Activated CD8-positive, alpha-beta T cell treated with anti-CD3 and anti-CD28 coated beads for 36 hours (primary cell): ENCODE results near the gene BNIP1. TPM values are rescaled to one million over a fixed set of nuclear protein-coding genes. Genes with fewer than 3 reads are reported as not detected.

Experiments used
- ATAC-seq: fragments of 200-7000 bp; cut with Tn5 transposase; one replicate; pipeline ENCODE4 v1.10.0; 2021; ENCODE audit warnings: mild to moderate bottlenecking, moderate library complexity
- CTCF ChIA-PET: fragments of 350-600 bp; sonication (Branson Sonifier 250); formaldehyde crosslinking; loops from one replicate; lab custom pipeline; 2021; ENCODE audit warnings: antibody characterized with exemption; lab: Charles Lee
- POLR2A ChIA-PET: fragments of 350-600 bp; sonication (Branson Sonifier 250); formaldehyde crosslinking; loops from one replicate; lab custom pipeline; 2021; ENCODE audit warnings: antibody characterized with exemption; lab: Charles Lee
- DNase-seq: peaks from one replicate; pipeline ENCODE4 v3.0.0-alpha.2; 2020
- H3K27ac Mint-ChIP-seq: one replicate; pipeline ENCODE4 v1.8.0; 2021; ENCODE audit warnings: mild to moderate bottlenecking, mixed read lengths
- H3K27me3 Mint-ChIP-seq: one replicate; pipeline ENCODE4 v1.8.0; 2021; ENCODE audit warnings: mixed read lengths
- H3K36me3 Mint-ChIP-seq: one replicate; pipeline ENCODE4 v1.8.0; 2021; ENCODE audit warnings: low read depth, mixed read lengths
- H3K4me1 Mint-ChIP-seq: one replicate; pipeline ENCODE4 v1.8.0; 2021; ENCODE audit warnings: low read depth, mixed read lengths
- H3K4me3 Mint-ChIP-seq: one replicate; pipeline ENCODE4 v1.8.0; 2021; ENCODE audit warnings: mild to moderate bottlenecking, moderate library complexity, mixed read lengths
- H3K9me3 Mint-ChIP-seq: one replicate; pipeline ENCODE4 v1.8.0; 2021; ENCODE audit warnings: mixed read lengths
- CTCF ChIP-seq: fragments of 200-600 bp; IDR thresholded peaks from one replicate; pipeline ENCODE4 v1.8.0; 2022; ENCODE audit warnings: antibody characterized with exemption, mild to moderate bottlenecking
- intact Hi-C: fragments of 100-400 bp; cut with micrococcal nuclease; formaldehyde crosslinking; loops from one replicate; pipeline ENCODE4 v1.10.0; 2022
- total RNA-seq, 2 experiments: library from RNA; stranded (reverse); gene quantifications; one replicate each; pipeline ENCODE4 v1.2.3, GENCODE V29; 2021

Gene BNIP1
- total RNA-seq, 2 experiments from 2014 or later: 23.5 to 25.2 TPM

GRCh38 chr5:173138707-173139106 is 5.6 kb upstream of the BNIP1 start:
- H3K27me3 Mint-ChIP-seq: no peaks in the 10 kb centered on the region
- ATAC-seq: no peak
- H3K4me1 Mint-ChIP-seq: no peaks in the 10 kb centered on the region
- intact Hi-C loops: no loop called here
- no peak for DNase-seq
- POLR2A ChIA-PET: interaction anchor here (1.2 to 1.4 kb wide), 2 partner anchors 84 to 153 kb away, joined by 3 read pairs; no protein-coding TSS in a partner anchor
- H3K27ac Mint-ChIP-seq: no peak overlapping the region
- no peak overlapping the region for H3K4me3 Mint-ChIP-seq
- no peaks in the 10 kb centered on the region for H3K36me3 Mint-ChIP-seq
- CTCF ChIA-PET: interaction anchor here (0.7 to 1.8 kb wide), 4 partner anchors 122 to 422 kb away, joined by 3 to 8 read pairs (median 3); partner anchors contain the start of gene RPL26L1
- TF ChIP-seq CTCF: no peak
- no peaks in the 10 kb centered on the region for H3K9me3 Mint-ChIP-seq

GRCh38 chr5:173139631-173140030 is 4.7 kb upstream of the BNIP1 start:
- no peak for TF ChIP-seq CTCF
- peaks cover 5% of the 10 kb centered on the region for H3K4me1 Mint-ChIP-seq

GRCh38 chr5:173140769-173141168 is 3.6 kb upstream of the BNIP1 start:
- ChIA-PET CTCF (interaction anchor here (0.9 to 1.8 kb wide), 3 partner anchors 9 to 156 kb away, joined by 3 to 8 read pairs (median 3); no protein-coding TSS in a partner anchor), POLR2A (interaction anchor here (0.8 to 1.4 kb wide), 2 partner anchors 26 to 157 kb away, joined by 3 to 5 read pairs; partner anchors contain the start of gene ATP6V0E1)
- Mint-ChIP-seq H3K36me3 (peaks cover 5% of the 10 kb centered on the region), H3K9me3 (no peaks in the 10 kb centered on the region), H3K27me3 (no peaks in the 10 kb centered on the region), H3K4me1 (peaks cover 12% of the 10 kb centered on the region), H3K4me3 (no peak overlapping the region), H3K27ac (no peak overlapping the region)
- TF ChIP-seq CTCF: no peak
- intact Hi-C loops: loop anchor here (5.0 kb wide), 1 partner anchor 83 kb away; the partner anchor contains the start of gene CREBRF
- DNase-seq (no peak), ATAC-seq (no peak)

More at GRCh38 chr5:173139631-173140030, 4.7 kb upstream of the BNIP1 start:
- DNase-seq: no peak
- Mint-ChIP-seq H3K9me3 (no peaks in the 10 kb centered on the region), H3K27ac (no peak overlapping the region), H3K27me3 (no peaks in the 10 kb centered on the region), H3K4me3 (no peak overlapping the region), H3K36me3 (peaks cover under 1% of the 10 kb centered on the region)
- ChIA-PET POLR2A (interaction anchor here (1.2 to 1.4 kb wide), 2 partner anchors 85 to 154 kb away, joined by 3 read pairs; no protein-coding TSS in a partner anchor), CTCF (interaction anchor here (0.6 to 1.8 kb wide), 5 partner anchors 153 to 425 kb away, joined by 3 to 8 read pairs (median 3); partner anchors contain the start of gene RPL26L1)
- intact Hi-C loops: loop anchor here (5.0 kb wide), 1 partner anchor 82 kb away; the partner anchor contains the start of gene CREBRF
- ATAC-seq: no peak

GRCh38 chr5:173143567-173143966 is 764 bp upstream of the BNIP1 start:
- DNase-seq (no peak), ATAC-seq (no peak)
- Mint-ChIP-seq H3K4me3 (no peak overlapping the region), H3K27me3 (no peaks in the 10 kb centered on the region), H3K27ac (no peak overlapping the region), H3K4me1 (peaks cover 16% of the 10 kb centered on the region), H3K36me3 (peaks cover 11% of the 10 kb centered on the region), H3K9me3 (no peaks in the 10 kb centered on the region)
- TF ChIP-seq CTCF: no peak
- intact Hi-C loops: loop anchor here (5.0 kb wide), 1 partner anchor 86 kb away; the partner anchor contains the start of gene CREBRF
- POLR2A ChIA-PET: interaction anchor here (2.6 kb wide), 1 partner anchor 160 kb away, joined by 24 read pairs; the partner anchor contains the start of gene ATP6V0E1
- CTCF ChIA-PET: interaction anchor here (0.8 to 2.5 kb wide), 4 partner anchors 8 to 159 kb away, joined by 3 to 14 read pairs (median 7); partner anchors contain the start of gene ATP6V0E1

GRCh38 chr5:173148354-173148753 is 4.0 kb downstream of the BNIP1 start:
- ChIA-PET POLR2A (no interaction called here), CTCF (no interaction called here)
- intact Hi-C loops: no loop called here
- no peak for DNase-seq
- Mint-ChIP-seq H3K4me3 (no peak overlapping the region), H3K27me3 (no peaks in the 10 kb centered on the region), H3K4me1 (peaks cover 16% of the 10 kb centered on the region), H3K27ac (no peak overlapping the region), H3K36me3 (peaks cover 31% of the 10 kb centered on the region), H3K9me3 (no peaks in the 10 kb centered on the region)
- no peak for ATAC-seq
- TF ChIP-seq CTCF: no peak
